Measurements from ENCODE around the gene GALNT17. TPM values are rescaled to one million over a fixed set of nuclear protein-coding genes. Genes with fewer than 3 reads are reported as not detected.

Gene GALNT17
- total RNA-seq, 2 donors from 2014 or later: 46.7 to 58.1 TPM

DNA sequence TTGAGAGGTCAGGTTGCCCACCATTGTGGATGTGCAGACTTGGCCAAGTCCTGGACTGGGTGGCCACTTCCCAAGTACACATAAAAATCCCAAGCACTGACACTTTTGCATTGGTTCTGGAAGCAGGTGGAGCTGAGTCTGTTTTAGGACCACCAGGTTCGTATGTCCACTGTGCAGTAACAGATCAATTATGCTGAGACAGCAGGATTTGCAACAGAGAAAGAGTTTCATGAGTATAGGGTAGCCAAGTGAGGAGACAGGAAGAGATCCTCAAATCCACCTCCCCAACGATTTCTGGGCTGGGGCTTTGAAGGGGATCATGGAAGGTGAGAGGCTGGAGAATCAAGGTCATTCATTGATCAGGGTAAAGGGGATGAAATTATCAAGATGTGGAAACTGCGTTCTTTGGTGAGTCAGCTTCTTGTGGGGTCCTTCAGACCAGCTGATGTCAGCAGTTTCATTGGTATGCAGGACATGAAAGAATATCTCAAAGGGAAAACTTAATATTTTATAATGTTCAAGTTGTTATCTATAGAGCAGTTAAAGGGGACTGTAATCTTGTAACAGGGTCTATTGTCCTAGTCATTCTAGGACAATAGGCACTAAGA lies 277.7 kb downstream of the GALNT17 start:
- Histone ChIP-seq H3K36me3 (no peaks in the 10 kb centered on the region), H3K9me3 (no peaks in the 10 kb centered on the region), H3K4me3 (no peak overlapping the region), H3K27ac (no peak overlapping the region), H3K27me3 (replicated peaks; ENCODE audit: insufficient read depth) (no peaks in the 10 kb centered on the region), H3K4me1 (replicated peaks) (no peaks in the 10 kb centered on the region)
- no peak for TF ChIP-seq POLR2A (IDR thresholded peaks at IDR 0.05)
- TF ChIP-seq, protein P1, sequence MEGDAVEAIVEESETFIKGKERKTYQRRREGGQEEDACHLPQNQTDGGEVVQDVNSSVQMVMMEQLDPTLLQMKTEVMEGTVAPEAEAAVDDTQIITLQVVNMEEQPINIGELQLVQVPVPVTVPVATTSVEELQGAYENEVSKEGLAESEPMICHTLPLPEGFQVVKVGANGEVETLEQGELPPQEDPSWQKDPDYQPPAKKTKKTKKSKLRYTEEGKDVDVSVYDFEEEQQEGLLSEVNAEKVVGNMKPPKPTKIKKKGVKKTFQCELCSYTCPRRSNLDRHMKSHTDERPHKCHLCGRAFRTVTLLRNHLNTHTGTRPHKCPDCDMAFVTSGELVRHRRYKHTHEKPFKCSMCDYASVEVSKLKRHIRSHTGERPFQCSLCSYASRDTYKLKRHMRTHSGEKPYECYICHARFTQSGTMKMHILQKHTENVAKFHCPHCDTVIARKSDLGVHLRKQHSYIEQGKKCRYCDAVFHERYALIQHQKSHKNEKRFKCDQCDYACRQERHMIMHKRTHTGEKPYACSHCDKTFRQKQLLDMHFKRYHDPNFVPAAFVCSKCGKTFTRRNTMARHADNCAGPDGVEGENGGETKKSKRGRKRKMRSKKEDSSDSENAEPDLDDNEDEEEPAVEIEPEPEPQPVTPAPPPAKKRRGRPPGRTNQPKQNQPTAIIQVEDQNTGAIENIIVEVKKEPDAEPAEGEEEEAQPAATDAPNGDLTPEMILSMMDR (IDR thresholded peaks at IDR 0.05): no peak
- 84% methylated on average over 3 of the region's 3 CpGs for WGBS
- intact Hi-C loops (cut with DNase I): no loop called here
- no peak for DNase-seq (ENCODE audit: low spot score)

DNA sequence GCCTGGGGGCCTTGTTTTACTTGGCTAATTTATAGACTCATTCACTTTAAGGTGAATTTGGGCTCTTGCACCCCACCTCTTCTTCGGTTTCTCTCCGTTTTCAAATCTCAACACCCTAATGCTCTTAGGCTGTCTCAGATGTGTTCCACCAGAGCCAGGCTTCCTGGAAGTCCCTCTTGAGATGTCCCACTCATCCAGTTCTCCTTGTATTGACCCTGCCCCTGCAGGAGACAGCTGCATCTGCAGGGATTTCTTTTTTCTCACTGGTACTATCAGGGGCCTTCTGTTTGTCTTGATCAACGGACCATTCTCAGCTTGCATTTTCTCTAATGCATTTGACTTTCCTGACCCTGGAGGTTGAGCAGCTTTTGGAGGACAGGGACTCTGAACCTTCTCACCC lies 279.5 kb downstream of the GALNT17 start:
- Histone ChIP-seq H3K9me3 (no peaks in the 10 kb centered on the region), H3K4me3 (no peak overlapping the region), H3K4me1 (replicated peaks) (no peaks in the 10 kb centered on the region), H3K27me3 (replicated peaks; ENCODE audit: insufficient read depth) (no peaks in the 10 kb centered on the region), H3K36me3 (no peaks in the 10 kb centered on the region), H3K27ac (no peak overlapping the region)
- intact Hi-C loops (cut with DNase I): no loop called here
- no peak for DNase-seq (ENCODE audit: low spot score)
- WGBS: 82% methylated on average over 3 of the region's 3 CpGs
- TF ChIP-seq POLR2A (IDR thresholded peaks at IDR 0.05) (no peak), POLR2AphosphoS5 (IDR thresholded peaks at IDR 0.05) (no peak)
- TF ChIP-seq, protein P1 (IDR thresholded peaks at IDR 0.05): no peak

DNA sequence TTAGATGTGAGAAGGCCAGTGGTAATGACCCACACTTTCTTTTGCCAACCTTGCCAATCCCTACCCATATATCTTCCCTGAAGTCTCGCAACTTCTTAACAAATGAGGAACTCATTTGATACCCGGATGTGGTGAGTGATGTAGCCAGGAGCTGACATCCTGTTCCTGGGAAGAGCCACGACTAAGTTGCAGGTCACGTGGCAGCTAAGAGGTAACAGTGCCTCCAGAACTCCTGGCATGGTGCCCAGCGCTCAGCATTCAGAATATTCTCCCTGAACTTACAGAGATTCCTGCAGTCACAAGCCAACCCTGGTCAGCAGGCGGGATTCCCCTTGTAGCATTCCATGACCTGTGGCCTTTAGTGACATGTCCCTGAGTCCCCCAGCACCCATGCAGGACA lies 282.5 kb downstream of the GALNT17 start:
- H3K27me3 ChIP-seq (replicated peaks; ENCODE audit: insufficient read depth): no peaks in the 10 kb centered on the region
- no peak overlapping the region for H3K27ac ChIP-seq
- no peaks in the 10 kb centered on the region for H3K4me1 ChIP-seq (replicated peaks)
- intact Hi-C loops (cut with DNase I): no loop called here
- no peak for DNase-seq (ENCODE audit: low spot score)
- WGBS: 62% methylated on average over 6 of the region's 6 CpGs
- no peaks in the 10 kb centered on the region for H3K36me3 ChIP-seq
- TF ChIP-seq, protein P1 (IDR thresholded peaks at IDR 0.05): no peak
- TF ChIP-seq POLR2AphosphoS5 (IDR thresholded peaks at IDR 0.05) (no peak), POLR2A (IDR thresholded peaks at IDR 0.05) (no peak)
- H3K4me3 ChIP-seq: no peak overlapping the region
- H3K9me3 ChIP-seq: no peaks in the 10 kb centered on the region

DNA sequence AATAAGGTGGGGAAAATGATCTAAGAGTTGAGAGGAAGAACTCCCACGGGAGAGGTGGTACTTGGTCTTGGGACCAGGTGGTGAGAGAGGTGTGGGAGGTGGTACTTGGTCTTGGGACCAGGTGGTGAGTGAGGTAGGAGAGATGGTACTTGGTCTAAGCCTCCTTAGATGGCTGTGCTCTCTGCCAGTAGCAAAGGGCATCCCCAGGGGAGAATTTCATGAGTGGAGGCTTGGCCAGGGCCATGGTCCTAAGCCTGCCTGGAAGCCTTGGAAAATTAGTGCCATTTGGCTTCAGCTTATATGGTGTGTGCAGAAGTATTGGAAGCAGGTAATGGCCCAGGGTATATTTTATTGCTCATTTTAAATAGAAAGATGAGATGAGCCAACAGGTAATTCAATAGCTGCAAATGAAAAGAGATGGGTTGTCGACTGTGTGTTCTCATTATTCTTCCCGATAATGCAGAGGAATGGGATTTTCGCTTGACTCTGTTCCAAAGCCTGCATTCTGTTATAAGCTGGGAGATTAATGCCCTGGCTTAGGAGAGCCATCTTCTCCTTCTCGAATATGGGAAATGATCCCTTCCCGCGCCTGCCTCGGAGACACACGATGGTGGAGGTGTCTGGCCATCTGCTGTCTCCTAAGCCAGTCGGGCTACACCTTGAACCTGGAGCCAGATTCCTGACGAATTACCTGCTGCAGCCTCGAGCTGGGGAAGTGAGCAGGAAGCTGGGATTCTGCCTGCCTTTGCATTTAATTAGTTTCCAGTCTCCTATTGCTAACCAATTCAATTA lies 287.8 kb downstream of the GALNT17 start:
- no peak for DNase-seq (ENCODE audit: low spot score)
- no peaks in the 10 kb centered on the region for H3K36me3 ChIP-seq
- no peaks in the 10 kb centered on the region for H3K27me3 ChIP-seq (replicated peaks; ENCODE audit: insufficient read depth)
- no peaks in the 10 kb centered on the region for H3K4me1 ChIP-seq (replicated peaks)
- TF ChIP-seq POLR2AphosphoS5 (IDR thresholded peaks at IDR 0.05) (no peak), POLR2A (IDR thresholded peaks at IDR 0.05) (no peak)
- TF ChIP-seq, protein P1 (IDR thresholded peaks at IDR 0.05): no peak
- H3K9me3 ChIP-seq: no peaks in the 10 kb centered on the region
- 78% methylated on average over 12 of the region's 12 CpGs for WGBS
- no peak overlapping the region for H3K4me3 ChIP-seq
- intact Hi-C loops (cut with DNase I): no loop called here
- H3K27ac ChIP-seq: no peak overlapping the region

DNA sequence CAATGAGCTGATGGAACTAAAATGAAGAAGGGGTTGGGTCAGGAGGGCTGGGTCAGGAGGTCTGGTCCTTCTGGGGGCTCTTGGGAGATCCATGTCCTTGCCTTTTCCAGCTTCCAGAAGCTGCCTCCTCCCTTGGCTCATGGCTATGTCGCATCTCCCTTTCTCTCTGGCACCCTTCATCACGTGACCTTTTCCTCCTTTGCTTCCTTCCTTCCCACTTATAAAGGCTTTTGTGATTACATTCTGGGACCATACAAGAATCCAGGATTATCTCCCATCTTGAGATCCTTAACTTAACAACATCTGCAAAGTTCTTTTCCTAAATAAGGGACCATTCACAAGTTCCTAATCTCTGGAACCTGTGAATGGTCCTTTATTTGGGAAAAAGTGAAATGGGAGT lies 290.2 kb downstream of the GALNT17 start:
- H3K36me3 ChIP-seq: no peaks in the 10 kb centered on the region
- H3K27me3 ChIP-seq (replicated peaks; ENCODE audit: insufficient read depth): no peaks in the 10 kb centered on the region
- DNase-seq (ENCODE audit: low spot score): no peak
- H3K27ac ChIP-seq: no peak overlapping the region
- intact Hi-C loops (cut with DNase I): no loop called here
- H3K4me3 ChIP-seq: no peak overlapping the region
- H3K4me1 ChIP-seq (replicated peaks): no peaks in the 10 kb centered on the region
- TF ChIP-seq, protein P1 (IDR thresholded peaks at IDR 0.05): no peak
- TF ChIP-seq POLR2AphosphoS5 (IDR thresholded peaks at IDR 0.05): no peak
- no peak for TF ChIP-seq POLR2A (IDR thresholded peaks at IDR 0.05)
- 93% methylated on average over 2 of the region's 2 CpGs for WGBS
- no peaks in the 10 kb centered on the region for H3K9me3 ChIP-seq

Data from prostate gland (tissue), 2 donors.